ENCODE results near the gene PAQR7. TPM values are rescaled to one million over a fixed set of nuclear protein-coding genes. Genes with fewer than 3 reads are reported as not detected.
A peak's percentile ranks its signal among the peaks of the same experiment; 100 is the strongest.

Gene PAQR7
- polyA plus RNA-seq, 1 donor from 2014 or later: 4.1 TPM

DNA sequence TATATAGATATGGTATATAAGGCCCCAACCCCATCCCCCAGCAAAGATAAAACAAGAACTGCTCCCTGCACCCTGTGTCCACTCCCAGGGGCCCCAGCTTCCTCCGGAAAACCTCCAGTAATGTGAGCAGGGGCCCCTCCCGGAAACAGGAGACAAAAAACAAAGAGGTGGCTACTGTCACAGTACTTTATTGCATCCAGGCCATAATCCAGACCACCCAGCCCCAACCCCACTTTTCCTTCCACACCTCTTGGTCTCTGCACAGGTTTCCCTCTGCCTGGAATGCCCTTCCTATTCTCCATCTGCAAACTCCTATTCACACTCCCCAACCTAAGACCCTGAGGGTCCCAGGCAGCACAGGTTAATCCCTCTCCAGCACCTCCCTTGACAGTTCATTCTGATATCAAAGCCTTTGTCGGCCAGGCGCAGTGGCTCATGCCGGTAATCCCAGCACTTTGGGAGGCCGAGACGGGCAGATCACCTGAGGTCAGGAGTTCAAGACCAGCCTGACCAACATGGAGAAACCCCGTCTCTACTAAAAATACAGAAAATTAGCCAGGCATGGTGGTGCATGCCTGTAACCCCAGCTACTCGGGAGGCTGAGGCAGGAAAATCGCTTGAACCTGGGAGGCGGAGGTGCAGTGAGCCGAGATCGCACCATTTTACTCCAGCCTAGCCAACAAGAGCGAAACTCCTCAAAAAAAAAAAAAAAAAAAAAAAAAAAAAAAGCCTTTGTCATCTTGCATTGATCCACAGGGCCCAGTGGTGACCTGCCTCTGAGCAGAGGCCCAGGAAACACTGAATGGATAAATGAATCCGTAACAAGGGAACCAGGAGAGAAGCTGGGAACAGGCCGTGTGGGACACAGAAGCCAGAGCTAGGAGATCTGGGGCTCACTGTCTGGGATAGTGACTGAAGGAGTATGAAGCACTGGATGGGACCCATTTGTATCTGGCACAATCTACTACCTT lies 13.9 kb downstream of the PAQR7 start:
- no peak overlapping the region for H2AFZ ChIP-seq (ENCODE audit: low read depth, low read length)
- H3K4me3 ChIP-seq (ENCODE audit: low read length): no peak overlapping the region
- peaks cover 5% of the 10 kb centered on the region for H3K36me3 ChIP-seq (ENCODE audit: insufficient read depth, low read length)
- no peaks in the 10 kb centered on the region for H3F3A ChIP-seq (ENCODE audit: insufficient read depth, low read length, poor library complexity, severe bottlenecking)
- H3K9ac ChIP-seq (ENCODE audit: low read length): no peak overlapping the region
- H3K27ac ChIP-seq (ENCODE audit: low read length): no peak overlapping the region
- H3K79me2 ChIP-seq (replicated peaks; ENCODE audit: insufficient read depth, low read length): no peaks in the 10 kb centered on the region
- no peaks in the 10 kb centered on the region for H3K9me3 ChIP-seq (ENCODE audit: low read length)
- peaks cover 8% of the 10 kb centered on the region for H3K27me3 ChIP-seq (ENCODE audit: insufficient read depth, low read depth, low read length)
- H3K9me2 ChIP-seq (ENCODE audit: insufficient read depth, low read length): no peaks in the 10 kb centered on the region
- H4K20me1 ChIP-seq (ENCODE audit: insufficient read depth): no peaks in the 10 kb centered on the region
- TF ChIP-seq, protein P1, sequence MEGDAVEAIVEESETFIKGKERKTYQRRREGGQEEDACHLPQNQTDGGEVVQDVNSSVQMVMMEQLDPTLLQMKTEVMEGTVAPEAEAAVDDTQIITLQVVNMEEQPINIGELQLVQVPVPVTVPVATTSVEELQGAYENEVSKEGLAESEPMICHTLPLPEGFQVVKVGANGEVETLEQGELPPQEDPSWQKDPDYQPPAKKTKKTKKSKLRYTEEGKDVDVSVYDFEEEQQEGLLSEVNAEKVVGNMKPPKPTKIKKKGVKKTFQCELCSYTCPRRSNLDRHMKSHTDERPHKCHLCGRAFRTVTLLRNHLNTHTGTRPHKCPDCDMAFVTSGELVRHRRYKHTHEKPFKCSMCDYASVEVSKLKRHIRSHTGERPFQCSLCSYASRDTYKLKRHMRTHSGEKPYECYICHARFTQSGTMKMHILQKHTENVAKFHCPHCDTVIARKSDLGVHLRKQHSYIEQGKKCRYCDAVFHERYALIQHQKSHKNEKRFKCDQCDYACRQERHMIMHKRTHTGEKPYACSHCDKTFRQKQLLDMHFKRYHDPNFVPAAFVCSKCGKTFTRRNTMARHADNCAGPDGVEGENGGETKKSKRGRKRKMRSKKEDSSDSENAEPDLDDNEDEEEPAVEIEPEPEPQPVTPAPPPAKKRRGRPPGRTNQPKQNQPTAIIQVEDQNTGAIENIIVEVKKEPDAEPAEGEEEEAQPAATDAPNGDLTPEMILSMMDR (IDR thresholded peaks at IDR 0.05; ENCODE audit: poor library complexity, severe bottlenecking): no peak
- TF ChIP-seq, protein P2, sequence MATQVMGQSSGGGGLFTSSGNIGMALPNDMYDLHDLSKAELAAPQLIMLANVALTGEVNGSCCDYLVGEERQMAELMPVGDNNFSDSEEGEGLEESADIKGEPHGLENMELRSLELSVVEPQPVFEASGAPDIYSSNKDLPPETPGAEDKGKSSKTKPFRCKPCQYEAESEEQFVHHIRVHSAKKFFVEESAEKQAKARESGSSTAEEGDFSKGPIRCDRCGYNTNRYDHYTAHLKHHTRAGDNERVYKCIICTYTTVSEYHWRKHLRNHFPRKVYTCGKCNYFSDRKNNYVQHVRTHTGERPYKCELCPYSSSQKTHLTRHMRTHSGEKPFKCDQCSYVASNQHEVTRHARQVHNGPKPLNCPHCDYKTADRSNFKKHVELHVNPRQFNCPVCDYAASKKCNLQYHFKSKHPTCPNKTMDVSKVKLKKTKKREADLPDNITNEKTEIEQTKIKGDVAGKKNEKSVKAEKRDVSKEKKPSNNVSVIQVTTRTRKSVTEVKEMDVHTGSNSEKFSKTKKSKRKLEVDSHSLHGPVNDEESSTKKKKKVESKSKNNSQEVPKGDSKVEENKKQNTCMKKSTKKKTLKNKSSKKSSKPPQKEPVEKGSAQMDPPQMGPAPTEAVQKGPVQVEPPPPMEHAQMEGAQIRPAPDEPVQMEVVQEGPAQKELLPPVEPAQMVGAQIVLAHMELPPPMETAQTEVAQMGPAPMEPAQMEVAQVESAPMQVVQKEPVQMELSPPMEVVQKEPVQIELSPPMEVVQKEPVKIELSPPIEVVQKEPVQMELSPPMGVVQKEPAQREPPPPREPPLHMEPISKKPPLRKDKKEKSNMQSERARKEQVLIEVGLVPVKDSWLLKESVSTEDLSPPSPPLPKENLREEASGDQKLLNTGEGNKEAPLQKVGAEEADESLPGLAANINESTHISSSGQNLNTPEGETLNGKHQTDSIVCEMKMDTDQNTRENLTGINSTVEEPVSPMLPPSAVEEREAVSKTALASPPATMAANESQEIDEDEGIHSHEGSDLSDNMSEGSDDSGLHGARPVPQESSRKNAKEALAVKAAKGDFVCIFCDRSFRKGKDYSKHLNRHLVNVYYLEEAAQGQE (IDR thresholded peaks at IDR 0.05; ENCODE audit: borderline replicate concordance): no peak
- TF ChIP-seq EZH2 (IDR thresholded peaks at IDR 0.05; ENCODE audit: borderline replicate concordance, insufficient read depth, low read length, poor library complexity, severe bottlenecking) (no peak), POLR2AphosphoS5 (IDR thresholded peaks at IDR 0.05) (no peak), MXI1 (conservative IDR thresholded peaks at IDR 0.05; ENCODE audit: poor library complexity, severe bottlenecking) (no peak), SMC3 (conservative IDR thresholded peaks at IDR 0.05; ENCODE audit: poor library complexity) (no peak)
- H3K4me2 ChIP-seq (ENCODE audit: low read length): no peak overlapping the region

DNA sequence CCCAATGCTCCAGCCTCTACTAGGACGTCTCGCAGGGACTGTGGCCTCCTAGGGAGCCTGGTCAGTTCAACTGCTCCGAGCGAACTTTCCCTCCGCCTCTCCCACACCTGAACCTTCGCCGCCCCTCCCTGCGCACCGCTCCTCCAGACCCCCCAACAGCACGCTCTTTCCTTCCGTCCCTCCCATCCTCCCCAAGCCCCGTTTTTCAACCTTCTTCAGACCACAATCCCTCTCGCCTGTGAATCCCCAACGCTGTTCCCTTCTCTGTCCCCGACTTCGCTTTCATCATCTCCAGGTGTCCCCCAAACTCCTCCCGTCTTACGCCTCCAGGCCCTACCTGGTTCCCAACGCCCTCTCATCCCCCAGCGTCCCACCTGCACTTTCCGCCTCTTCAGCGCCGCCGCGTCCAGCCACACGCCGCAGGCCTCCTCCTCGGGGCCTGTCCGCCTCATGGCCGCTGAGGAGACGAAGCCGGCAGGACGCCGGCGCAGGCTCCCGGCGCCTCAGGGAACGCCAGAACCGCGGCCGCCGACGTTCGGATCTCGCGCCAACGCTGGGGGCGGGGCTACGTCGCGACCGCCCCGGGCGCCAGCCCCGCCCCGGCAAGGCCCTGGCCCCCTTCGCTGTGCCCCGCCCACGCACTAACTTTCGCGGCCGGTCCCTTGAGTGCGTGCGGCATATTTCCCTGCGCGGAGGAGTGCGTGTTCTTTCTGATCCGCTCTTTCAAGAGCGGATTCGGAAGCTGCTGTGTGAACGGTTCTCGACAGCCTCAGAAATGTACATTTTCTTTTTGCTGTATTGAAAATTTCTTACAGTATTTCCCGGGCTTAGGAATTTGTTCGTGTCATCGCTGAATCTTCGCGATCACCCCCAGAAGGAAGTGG lies 16.4 kb downstream of the PAQR7 start, which contains the start of gene AUNIP:
Gene AUNIP (minus strand): TSS at position 552 of the 884 bp plus-strand sequence. CDS start 100 bp downstream, at position 452.
- peaks cover 5% of the 10 kb centered on the region for H3K36me3 ChIP-seq (ENCODE audit: insufficient read depth, low read length)
- peak within 1 kb of the TSS; percentile 57 for H2AFZ ChIP-seq (ENCODE audit: low read depth, low read length)
- H3K27me3 ChIP-seq (ENCODE audit: insufficient read depth, low read depth, low read length): peaks cover 8% of the 10 kb centered on the region
- H3K79me2 ChIP-seq (replicated peaks; ENCODE audit: insufficient read depth, low read length): no peaks in the 10 kb centered on the region
- no peaks in the 10 kb centered on the region for H3F3A ChIP-seq (ENCODE audit: insufficient read depth, low read length, poor library complexity, severe bottlenecking)
- no peaks in the 10 kb centered on the region for H3K9me3 ChIP-seq (ENCODE audit: low read length)
- H3K9ac ChIP-seq (ENCODE audit: low read length): peak within 1 kb of the TSS; percentile 38
- peak within 1 kb of the TSS; percentile 82 for H3K4me3 ChIP-seq (ENCODE audit: low read length)
- no peak within 1 kb of the TSS for H3K27ac ChIP-seq (ENCODE audit: low read length)
- no peaks in the 10 kb centered on the region for H4K20me1 ChIP-seq (ENCODE audit: insufficient read depth)
- peak; percentile 97 for TF ChIP-seq MXI1 (conservative IDR thresholded peaks at IDR 0.05; ENCODE audit: poor library complexity, severe bottlenecking)
- peak; percentile 27 for TF ChIP-seq RAD21 (conservative IDR thresholded peaks at IDR 0.05)
- TF ChIP-seq, protein P1 (IDR thresholded peaks at IDR 0.05; ENCODE audit: poor library complexity, severe bottlenecking): no peak
- peak; percentile 37 for TF ChIP-seq SMC3 (conservative IDR thresholded peaks at IDR 0.05; ENCODE audit: poor library complexity)
- H3K9me2 ChIP-seq (ENCODE audit: insufficient read depth, low read length): no peaks in the 10 kb centered on the region
- peak within 1 kb of the TSS; percentile 58 for H3K4me2 ChIP-seq (ENCODE audit: low read length)
